OCI-M2 (cell line): Measurements from ENCODE around the gene FAM20C.

Experiments used
- DNase-seq: peaks from one replicate; lab custom pipeline; 2025; ENCODE audit not compliant: unreplicated experiment; lab: John Stamatoyannopoulos, UW

Gene FAM20C

GRCh38 chr7:208130-208673, 15.8 kb downstream of the FAM20C start:
- DNase-seq = no peak

GRCh38 chr7:208816-209215, 16.4 kb downstream of the FAM20C start:
- DNase-seq = no peak

- no peak for DNase-seq
Measured at GRCh38 chr7:209416-209815, 17.0 kb downstream of the FAM20C start.

- no peak for DNase-seq
Measured at GRCh38 chr7:209906-210305, 17.5 kb downstream of the FAM20C start.

- no peak for DNase-seq
Measured at GRCh38 chr7:210401-210925, 18.1 kb downstream of the FAM20C start.

- no peak for DNase-seq
Measured at GRCh38 chr7:211033-211714, 18.8 kb downstream of the FAM20C start.

GRCh38 chr7:211715-212058, 19.3 kb downstream of the FAM20C start:
- no peak for DNase-seq

GRCh38 chr7:212754-213153, 20.4 kb downstream of the FAM20C start:
- no peak for DNase-seq

- DNase-seq = no peak
Measured at GRCh38 chr7:213324-213993, 21.1 kb downstream of the FAM20C start.

- no peak for DNase-seq
Measured at GRCh38 chr7:214410-215212, 22.2 kb downstream of the FAM20C start.

- DNase-seq = no peak
Measured at GRCh38 chr7:216360-217300, 24.3 kb downstream of the FAM20C start.

GRCh38 chr7:217781-218180, 25.4 kb downstream of the FAM20C start:
- DNase-seq = no peak

- DNase-seq = no peak
Measured at GRCh38 chr7:218316-218715, 25.9 kb downstream of the FAM20C start.

- DNase-seq = no peak
Measured at GRCh38 chr7:218896-219580, 26.7 kb downstream of the FAM20C start.

GRCh38 chr7:219581-220150, 27.3 kb downstream of the FAM20C start:
- DNase-seq = no peak

GRCh38 chr7:220151-220841, 27.9 kb downstream of the FAM20C start:
- no peak for DNase-seq

- DNase-seq = no peak
Measured at GRCh38 chr7:221978-222715, 29.8 kb downstream of the FAM20C start.

GRCh38 chr7:222716-223041, 30.3 kb downstream of the FAM20C start:
- no peak for DNase-seq
